HG02885 (cell line): ENCODE measurements around the gene MAEL.
"Not testable (repeated sequence)": the region's sequence is repeated elsewhere in the genome, so short reads cannot be mapped to it uniquely, and the experiment has no call there.

Experiments
- ATAC-seq: cut with Tn5 transposase; IDR thresholded peaks from one replicate; pipeline ENCODE4 v1.9.1; 2021; ENCODE audit warnings: mild to moderate bottlenecking; ENCODE audit not compliant: unreplicated experiment, poor library complexity

MAEL gene

DNA sequence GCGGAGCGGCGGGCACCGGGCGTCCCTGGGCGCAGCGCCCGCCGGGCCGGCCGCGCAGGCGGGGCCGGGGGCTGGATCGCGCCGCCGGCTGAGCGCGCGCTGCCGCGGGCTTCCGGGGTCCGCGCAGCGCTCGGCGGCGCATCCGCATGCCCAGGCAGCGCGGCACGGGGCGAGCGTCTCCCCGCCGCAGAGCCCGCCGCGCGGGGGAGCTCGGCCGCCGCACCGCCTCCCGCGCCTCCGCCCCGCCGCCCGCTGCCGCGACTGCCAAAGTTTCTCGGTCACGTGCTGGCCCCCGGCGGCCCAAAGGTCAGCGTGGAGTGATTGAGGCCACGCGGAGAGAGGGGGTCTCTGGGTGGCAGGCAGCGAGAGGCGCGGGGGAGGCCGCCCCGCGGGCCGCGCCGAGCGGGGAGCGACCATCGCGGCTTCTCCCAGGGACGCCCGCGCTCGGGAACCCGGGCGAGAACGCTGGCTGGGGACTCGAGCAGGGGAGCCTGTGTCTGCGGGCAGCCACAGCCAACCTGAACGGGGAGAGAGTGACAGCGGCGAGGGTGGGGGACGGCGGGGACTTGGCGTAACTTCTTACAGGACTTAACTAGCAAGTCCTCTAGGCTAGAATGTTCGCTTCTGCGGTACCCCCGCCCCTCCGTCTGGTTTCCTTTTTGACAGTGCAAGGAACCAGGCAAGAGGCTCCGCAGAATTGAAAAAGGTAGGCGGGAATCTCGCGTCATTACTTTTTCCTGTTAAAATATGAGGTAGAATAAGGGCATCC lies 13.5 kb upstream of the MAEL start, which contains the start of gene ILDR2:
TSS of gene ILDR2 (minus strand) at position 180 of the 769 bp plus-strand sequence. CDS start 272 bp downstream, outside the sequence.
- peak; percentile 65 for ATAC-seq

DNA sequence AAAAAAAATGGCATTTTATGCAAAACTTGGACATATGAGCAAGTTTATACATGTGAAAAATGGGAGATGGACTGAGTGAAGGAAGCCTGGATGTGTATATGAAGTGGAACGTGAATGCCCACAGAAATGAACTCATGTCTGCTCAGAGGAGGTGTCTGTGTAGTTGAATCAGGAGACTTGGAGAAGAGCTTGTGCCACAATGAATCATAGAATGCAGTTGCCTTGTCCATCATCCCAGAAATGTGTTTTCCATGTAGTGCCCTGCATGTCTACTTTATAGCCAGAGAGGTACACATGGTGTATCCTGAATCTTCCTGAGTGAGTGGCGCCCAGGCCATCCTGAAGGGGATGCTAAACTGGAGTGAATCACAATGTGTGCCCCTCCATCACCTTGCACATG lies 11.1 kb upstream of the MAEL start:
- no peak for ATAC-seq

GRCh38 chr1:166978821-166979220 lies 10.3 kb upstream of the MAEL start:
- peak; percentile 59 for ATAC-seq

DNA sequence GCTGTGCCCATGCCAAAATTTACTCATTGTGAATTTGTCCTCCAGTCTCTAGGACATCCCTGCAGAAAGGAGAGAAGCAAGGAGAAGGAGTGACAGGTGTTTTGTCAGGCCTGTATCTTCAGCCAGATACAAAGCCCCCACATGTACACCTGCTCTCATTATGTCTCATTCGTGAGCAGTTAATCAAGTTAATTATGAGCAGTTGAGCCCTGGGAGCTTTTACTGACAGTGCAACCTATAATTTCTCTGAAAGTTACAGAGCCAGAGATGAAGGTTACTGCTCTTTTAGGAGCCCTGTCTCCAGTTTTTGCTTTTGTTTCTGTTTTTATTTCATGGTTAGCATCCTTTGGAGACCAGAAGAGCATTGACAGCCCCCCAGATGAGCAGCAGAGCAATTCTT lies 8.7 kb upstream of the MAEL start:
- ATAC-seq: no peak

DNA sequence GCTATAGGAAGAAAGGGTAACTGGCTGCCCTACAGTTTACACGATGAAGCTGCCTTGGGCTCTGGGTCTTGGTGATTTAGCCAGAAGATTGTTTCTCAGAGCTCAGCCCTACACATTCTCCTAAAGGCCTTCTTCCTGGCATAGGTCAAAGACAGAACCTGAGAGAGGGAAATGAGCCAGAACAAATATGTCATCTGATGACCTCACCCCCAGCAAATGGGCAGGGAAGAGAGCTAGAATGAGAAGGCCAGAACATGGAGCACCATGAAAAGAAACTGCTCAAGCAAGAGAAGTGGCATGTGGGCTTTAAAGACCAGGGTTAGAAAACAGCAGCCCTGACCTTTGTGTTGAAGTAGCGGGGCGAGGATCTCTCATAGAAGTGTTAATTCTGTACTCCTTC lies 8.3 kb upstream of the MAEL start:
- no peak for ATAC-seq

DNA sequence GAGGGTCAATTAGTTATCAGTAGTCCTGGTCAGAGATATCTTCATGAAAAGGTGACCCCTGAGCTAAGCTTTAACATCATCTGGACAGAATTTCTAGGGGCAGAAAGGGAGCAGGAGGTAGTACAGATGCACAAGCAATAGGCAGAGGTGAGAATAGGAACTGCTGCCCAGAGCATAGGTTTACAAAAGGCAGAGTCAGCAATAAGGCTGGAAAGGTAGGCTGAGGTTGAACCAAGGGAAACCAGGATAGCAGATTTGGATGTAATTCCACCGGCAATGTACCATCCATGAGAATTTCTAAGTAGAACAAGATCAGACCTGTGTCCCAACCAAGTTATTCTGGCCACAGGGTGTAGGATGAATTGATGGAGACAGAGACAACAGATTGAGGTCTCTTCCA lies 7.5 kb upstream of the MAEL start:
- no peak for ATAC-seq

- no peak for ATAC-seq
Measured at GRCh38 chr1:166999075-166999474, 10.0 kb downstream of the MAEL start.

DNA sequence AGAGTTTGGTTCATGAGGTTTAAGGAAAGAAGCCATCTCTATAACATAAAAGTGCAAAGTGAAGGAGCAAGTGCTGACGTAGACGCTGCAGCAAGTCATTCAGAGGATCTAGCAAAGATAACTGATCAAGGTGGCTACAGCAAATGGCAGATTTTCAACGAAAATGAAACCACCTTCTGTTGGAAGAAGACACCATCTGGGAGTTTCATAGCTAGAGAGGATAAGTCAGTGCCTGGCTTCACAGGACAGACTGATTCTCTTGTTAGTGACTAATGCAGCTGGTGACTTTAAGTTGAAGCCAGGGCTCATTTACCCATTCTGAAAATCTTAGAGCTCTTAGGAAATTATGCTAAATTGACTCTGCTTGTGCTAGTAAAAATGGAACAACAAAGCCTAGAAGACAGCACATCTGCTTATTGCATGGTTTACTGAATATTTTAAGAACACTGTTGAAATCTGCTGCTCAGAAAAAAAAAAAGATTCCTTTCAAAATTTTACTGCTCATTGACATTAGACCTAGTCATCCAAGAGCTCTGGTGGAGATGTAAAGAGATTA lies 10.5 kb downstream of the MAEL start:
- no peak for ATAC-seq

DNA sequence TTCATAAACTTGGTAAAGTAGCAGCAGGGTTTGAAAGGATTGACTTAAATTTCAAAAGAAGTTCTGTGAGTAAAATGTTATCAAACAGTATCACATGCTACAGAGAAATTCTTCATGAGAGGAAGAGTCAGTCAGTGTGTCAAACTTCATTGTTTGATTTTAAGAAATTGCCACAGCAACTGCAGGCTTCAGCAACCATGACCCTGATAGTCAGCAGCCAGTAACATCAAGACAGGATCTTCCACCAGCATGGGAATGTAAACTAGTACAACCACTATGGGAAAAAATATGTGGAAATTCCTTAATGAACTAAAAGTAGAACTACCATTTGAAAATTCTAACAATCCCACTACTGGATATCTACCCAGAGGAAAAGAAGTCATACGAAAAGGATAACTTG lies 11.5 kb downstream of the MAEL start:
- no peak for ATAC-seq

DNA sequence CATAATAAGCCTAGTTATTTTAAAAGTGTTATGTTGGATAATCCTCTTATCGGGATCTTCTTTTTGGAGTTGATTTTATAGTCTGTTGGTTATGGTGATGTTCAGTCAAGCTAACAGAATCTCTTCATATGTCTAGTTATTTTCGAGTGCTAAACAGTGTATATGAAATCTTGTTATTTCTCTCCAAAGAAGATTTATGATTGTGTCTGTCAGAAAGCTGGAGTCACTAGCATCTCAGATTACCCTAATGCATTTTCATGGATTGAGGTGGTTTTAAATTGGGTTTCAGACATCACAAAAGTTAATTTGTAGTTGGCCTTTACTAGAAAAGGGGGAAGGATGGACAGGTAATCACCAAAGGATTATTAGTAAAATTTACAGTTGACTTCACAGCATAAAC lies 13.3 kb downstream of the MAEL start:
- no peak for ATAC-seq

DNA sequence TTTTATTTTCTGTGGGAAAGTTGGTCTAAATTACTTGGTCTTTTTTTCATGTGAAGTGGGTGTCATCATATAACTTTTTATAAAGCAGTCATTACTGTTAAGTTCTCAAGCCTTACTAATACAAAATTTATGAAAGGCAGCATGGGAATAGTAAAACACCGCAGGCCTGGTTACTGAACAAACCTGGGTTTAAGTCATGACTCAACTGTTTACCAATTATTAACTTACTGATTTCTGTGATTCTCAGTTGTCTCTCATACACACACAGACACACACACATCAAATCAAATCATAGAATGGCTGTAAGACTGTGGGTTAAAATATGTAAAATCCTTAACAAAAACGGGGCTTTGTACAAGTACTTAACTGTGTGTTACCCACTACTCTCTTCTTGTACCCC lies 14.6 kb downstream of the MAEL start:
- ATAC-seq: no peak

GRCh38 chr1:167011560-167012191 lies 22.6 kb downstream of the MAEL start:
- ATAC-seq: no peak

DNA sequence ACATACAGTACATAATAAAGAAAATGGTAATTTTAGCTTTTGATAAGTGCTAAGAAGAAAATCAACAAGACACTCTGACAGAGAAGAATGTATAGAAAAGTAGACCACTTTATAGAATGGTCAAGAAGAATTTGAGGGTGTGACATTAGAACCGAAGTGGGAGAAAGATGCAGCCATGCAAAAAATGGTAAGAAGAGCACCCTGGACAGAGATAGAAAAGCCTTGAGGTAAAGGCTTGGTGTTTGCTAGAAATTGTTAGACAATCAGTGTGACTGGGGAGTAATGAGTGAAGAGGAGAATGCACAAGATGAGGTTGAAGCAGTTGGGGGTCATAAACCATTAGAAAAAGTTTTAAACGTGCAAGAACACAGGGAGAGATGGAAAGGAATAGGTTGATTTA lies 23.5 kb downstream of the MAEL start:
- no peak for ATAC-seq

- no peak for ATAC-seq
Measured at GRCh38 chr1:167013108-167013929, 24.2 kb downstream of the MAEL start.

GRCh38 chr1:167016100-167016750 lies 27.1 kb downstream of the MAEL start:
- no peak for ATAC-seq

DNA sequence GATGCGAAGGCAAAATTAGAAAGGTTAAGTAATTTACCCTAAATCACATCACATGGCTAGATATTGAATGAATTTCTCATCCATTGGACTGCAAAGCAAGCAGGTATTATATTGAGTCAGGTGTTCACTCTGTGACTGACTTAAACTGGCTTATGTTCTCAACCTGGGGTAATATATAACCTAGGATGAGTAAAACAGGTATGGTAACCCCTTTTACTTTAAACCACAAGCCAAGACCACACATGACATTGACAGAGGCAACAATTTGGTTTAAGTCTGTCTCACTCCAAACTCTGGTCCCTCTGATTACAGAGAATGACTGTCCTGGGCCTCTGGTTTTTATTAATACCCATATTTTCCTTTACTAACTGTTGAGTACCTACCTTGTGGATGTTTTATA lies 33.3 kb downstream of the MAEL start:
- ATAC-seq: no peak

GRCh38 chr1:167029553-167029952 lies 40.5 kb downstream of the MAEL start:
- ATAC-seq: not testable (repeated sequence)

DNA sequence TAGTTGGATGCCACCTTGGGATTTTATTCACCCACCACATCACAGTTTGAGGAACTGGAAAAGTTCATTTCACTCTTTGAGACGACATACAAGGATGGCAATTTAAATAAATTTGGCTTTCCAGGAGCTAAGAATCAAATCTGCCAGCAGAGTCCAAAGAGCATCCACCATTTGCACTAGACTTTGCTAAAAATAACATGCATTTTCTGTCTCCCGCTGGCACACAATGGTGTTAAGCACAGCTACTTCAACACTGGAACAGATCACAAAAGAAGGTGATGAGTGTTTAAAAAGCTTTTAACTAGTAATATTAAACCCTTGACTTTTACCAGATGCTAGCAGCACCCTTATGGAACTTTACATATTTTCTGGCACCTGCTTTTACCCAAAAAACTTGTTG lies 44.6 kb downstream of the MAEL start:
- ATAC-seq: no peak

- ATAC-seq: peak; percentile 100
Measured at GRCh38 chr1:167043752-167044488, 54.8 kb downstream of the MAEL start.

- no peak for ATAC-seq
Measured at GRCh38 chr1:167051907-167052306, 62.8 kb downstream of the MAEL start.
